RWPE2 (cell line): ENCODE data around the gene OR4A15.

Experiments used
- ATAC-seq: fragments of 200-7000 bp; cut with Tn5 transposase; 3 replicates; pipeline ENCODE4 v1.9.1; 2021; ENCODE audit warnings: low read depth
- DNase-seq: peaks from one replicate; pipeline ENCODE4 v3.0.0-alpha.2; 2020; ENCODE audit warnings: low spot score
- H3K27ac ChIP-seq: fragments of 450-650 bp; 2 replicates; pipeline ENCODE4 v1.5.1; 2017; ENCODE audit warnings: mild to moderate bottlenecking; ENCODE audit not compliant: poor library complexity, severe bottlenecking
- H3K27me3 ChIP-seq: fragments of 250-450 bp; sonication (Bioruptor Pico); 2 replicates; pipeline ENCODE4 v1.5.1; 2021; ENCODE audit warnings: mild to moderate bottlenecking, moderate library complexity; ENCODE audit not compliant: insufficient read depth, poor library complexity, severe bottlenecking
- H3K36me3 ChIP-seq: fragments of 250-450 bp; sonication (Bioruptor Pico); 2 replicates; pipeline ENCODE4 v1.5.1; 2020; ENCODE audit warnings: low read depth, mild to moderate bottlenecking, moderate library complexity
- H3K4me1 ChIP-seq: fragments of 250-450 bp; sonication (Bioruptor Pico); 2 replicates; pipeline ENCODE4 v1.5.1; 2021; ENCODE audit warnings: mild to moderate bottlenecking, moderate library complexity; ENCODE audit not compliant: insufficient read depth, poor library complexity, severe bottlenecking
- H3K4me3 ChIP-seq: fragments of 250-450 bp; sonication (Bioruptor Pico); 2 replicates; pipeline ENCODE4 v1.5.1; 2021; ENCODE audit warnings: mild to moderate bottlenecking, moderate library complexity; ENCODE audit not compliant: severe bottlenecking
- H3K9me3 ChIP-seq: fragments of 250-450 bp; sonication (Bioruptor Pico); 2 replicates; pipeline ENCODE4 v1.5.1; 2021; ENCODE audit warnings: mild to moderate bottlenecking, moderate library complexity; ENCODE audit not compliant: severe bottlenecking
- TF ChIP-seq, protein P1 (sequence below): fragments of 450-650 bp; IDR thresholded peaks from one replicate; pipeline ENCODE4 v1.5.1; 2017; ENCODE audit warnings: mild to moderate bottlenecking, moderate library complexity; ENCODE audit not compliant: poor library complexity, severe bottlenecking

The OR4A15 gene

DNA sequence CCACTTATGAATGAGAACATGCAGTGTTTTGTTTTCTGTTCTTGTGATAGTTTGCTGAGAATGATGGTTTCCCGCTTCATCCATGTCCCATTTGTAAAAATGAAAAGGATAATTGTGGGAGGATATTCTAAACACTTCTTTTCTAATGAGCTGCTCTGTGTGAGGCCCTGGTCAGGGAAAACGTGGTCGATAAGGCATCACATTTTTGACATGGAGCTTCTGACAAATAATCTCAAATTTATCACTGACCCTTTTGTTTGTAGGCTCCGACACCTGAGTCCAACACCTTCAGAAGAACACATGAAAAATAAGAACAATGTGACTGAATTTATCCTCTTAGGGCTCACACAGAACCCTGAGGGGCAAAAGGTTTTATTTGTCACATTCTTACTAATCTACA lies at the start of gene OR4A15:
Gene OR4A15 (plus strand): TSS at position 301 of the 400 bp plus-strand sequence. CDS start 0 bp downstream, at position 301.
- no peak for ATAC-seq
- H3K4me1 ChIP-seq = no peaks in the 10 kb centered on the region
- TF ChIP-seq, protein P1, sequence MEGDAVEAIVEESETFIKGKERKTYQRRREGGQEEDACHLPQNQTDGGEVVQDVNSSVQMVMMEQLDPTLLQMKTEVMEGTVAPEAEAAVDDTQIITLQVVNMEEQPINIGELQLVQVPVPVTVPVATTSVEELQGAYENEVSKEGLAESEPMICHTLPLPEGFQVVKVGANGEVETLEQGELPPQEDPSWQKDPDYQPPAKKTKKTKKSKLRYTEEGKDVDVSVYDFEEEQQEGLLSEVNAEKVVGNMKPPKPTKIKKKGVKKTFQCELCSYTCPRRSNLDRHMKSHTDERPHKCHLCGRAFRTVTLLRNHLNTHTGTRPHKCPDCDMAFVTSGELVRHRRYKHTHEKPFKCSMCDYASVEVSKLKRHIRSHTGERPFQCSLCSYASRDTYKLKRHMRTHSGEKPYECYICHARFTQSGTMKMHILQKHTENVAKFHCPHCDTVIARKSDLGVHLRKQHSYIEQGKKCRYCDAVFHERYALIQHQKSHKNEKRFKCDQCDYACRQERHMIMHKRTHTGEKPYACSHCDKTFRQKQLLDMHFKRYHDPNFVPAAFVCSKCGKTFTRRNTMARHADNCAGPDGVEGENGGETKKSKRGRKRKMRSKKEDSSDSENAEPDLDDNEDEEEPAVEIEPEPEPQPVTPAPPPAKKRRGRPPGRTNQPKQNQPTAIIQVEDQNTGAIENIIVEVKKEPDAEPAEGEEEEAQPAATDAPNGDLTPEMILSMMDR = no peak
- no peaks in the 10 kb centered on the region for H3K9me3 ChIP-seq
- H3K27ac ChIP-seq = no peak within 1 kb of the TSS
- H3K4me3 ChIP-seq = no peak within 1 kb of the TSS
- DNase-seq = no peak
- H3K36me3 ChIP-seq = no peaks in the 10 kb centered on the region
- no peaks in the 10 kb centered on the region for H3K27me3 ChIP-seq

- Histone ChIP-seq H3K4me3 (no peak overlapping the region), H3K4me1 (no peaks in the 10 kb centered on the region), H3K36me3 (no peaks in the 10 kb centered on the region), H3K27ac (no peak overlapping the region), H3K9me3 (no peaks in the 10 kb centered on the region), H3K27me3 (no peaks in the 10 kb centered on the region)
- no peak for DNase-seq
- ATAC-seq = no peak
- TF ChIP-seq, protein P1 = no peak
These were observed 43.3 kb upstream of the OR4A15 start for GRCh38 chr11:55324500-55324899.

DNA sequence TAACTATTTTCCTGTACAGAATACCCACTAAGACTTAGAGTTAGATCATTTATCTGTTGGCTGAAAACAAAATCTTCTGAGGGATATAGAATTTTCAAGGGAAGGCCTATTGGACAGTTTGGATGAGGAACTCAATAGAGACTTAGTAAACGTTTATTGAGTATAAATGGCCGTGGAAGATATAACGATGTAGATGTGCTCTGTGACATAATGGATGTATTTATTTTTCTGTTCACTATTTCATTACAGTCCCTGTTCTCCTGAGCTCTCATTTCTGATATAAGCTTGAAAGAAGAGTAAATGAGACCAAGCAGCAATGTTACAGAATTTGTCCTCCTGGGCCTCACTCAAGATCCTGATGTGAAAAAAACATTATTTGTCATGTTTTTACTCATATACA lies 24.9 kb upstream of the OR4A15 start, which contains the start of gene OR4A16:
Gene OR4A16 (plus strand): TSS at position 301 of the 400 bp plus-strand sequence. CDS start 0 bp downstream, at position 301.
- H3K36me3 ChIP-seq = no peaks in the 10 kb centered on the region
- no peaks in the 10 kb centered on the region for H3K4me1 ChIP-seq
- TF ChIP-seq, protein P1 = no peak
- H3K4me3 ChIP-seq = no peak within 1 kb of the TSS
- ATAC-seq (no peak), DNase-seq (no peak)
- no peaks in the 10 kb centered on the region for H3K9me3 ChIP-seq
- no peak within 1 kb of the TSS for H3K27ac ChIP-seq
- no peaks in the 10 kb centered on the region for H3K27me3 ChIP-seq

DNA sequence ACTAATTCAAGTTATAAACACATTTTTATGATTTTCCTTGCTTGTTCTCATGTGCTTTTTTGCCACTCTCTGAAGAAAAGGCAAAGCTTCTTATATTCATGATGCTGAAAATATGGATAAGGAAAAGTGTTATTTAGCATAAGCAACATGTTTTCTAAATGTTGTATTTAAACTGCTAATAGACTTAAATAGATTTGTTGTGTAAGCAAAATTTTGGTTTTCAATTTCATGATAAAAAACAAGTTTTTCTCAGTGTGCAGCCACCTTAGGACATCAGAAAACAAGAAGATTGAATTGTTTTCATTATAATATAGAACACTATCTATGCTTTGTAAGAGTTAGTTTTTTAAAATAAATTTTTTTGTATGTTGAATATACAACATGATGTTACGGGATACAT lies 22.5 kb upstream of the OR4A15 start:
- no peaks in the 10 kb centered on the region for H3K9me3 ChIP-seq
- no peak overlapping the region for H3K27ac ChIP-seq
- no peak overlapping the region for H3K4me3 ChIP-seq
- no peaks in the 10 kb centered on the region for H3K36me3 ChIP-seq
- TF ChIP-seq, protein P1 = no peak
- no peak for ATAC-seq
- no peaks in the 10 kb centered on the region for H3K27me3 ChIP-seq
- no peaks in the 10 kb centered on the region for H3K4me1 ChIP-seq
- no peak for DNase-seq

DNA sequence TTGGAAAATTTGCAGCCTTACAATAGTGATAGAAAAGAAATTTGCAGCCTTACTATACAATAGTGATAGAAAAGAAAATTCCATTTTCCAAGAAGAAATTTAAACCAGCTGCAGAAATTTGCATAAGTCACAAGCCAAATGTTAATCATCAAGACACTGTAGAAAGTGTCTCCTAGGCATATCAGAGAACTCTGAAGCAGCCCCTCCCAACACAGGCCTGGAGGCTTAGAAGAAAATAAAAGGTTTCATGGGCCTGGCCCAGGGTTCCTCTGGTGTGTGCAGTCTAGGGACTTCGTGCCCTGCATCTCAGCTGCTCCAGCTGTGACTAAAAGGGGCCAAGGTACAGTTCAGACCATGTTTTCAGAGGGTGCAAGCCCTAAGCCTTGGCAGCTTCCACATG lies 18.7 kb upstream of the OR4A15 start:
- DNase-seq (no peak), ATAC-seq (no peak)
- H3K36me3 ChIP-seq = no peaks in the 10 kb centered on the region
- TF ChIP-seq, protein P1 = no peak
- H3K4me3 ChIP-seq = no peak overlapping the region
- H3K27me3 ChIP-seq = no peaks in the 10 kb centered on the region
- no peak overlapping the region for H3K27ac ChIP-seq
- no peaks in the 10 kb centered on the region for H3K4me1 ChIP-seq
- H3K9me3 ChIP-seq = no peaks in the 10 kb centered on the region
